Brain microvascular endothelial cell (primary cell): Measurements from ENCODE around the gene OR56A4.

Source experiments
- DNase-seq: peaks from one replicate; pipeline ENCODE4 v3.0.0-alpha.2; 2020
- H3K27ac ChIP-seq: fragments of 250-450 bp; sonication (Bioruptor Pico); 2 replicates; pipeline ENCODE4 v1.5.1; 2020; ENCODE audit warnings: mild to moderate bottlenecking, moderate library complexity
- H3K27me3 ChIP-seq: fragments of 250-450 bp; sonication (Bioruptor Pico); replicated peaks from 2 replicates; pipeline ENCODE4 v1.5.1; 2020; ENCODE audit warnings: mild to moderate bottlenecking
- H3K36me3 ChIP-seq: fragments of 250-450 bp; sonication (Bioruptor Pico); replicated peaks from 2 replicates; pipeline ENCODE4 v1.5.1; 2020; ENCODE audit warnings: mild to moderate bottlenecking
- H3K4me3 ChIP-seq: 2 replicates; pipeline ENCODE4 v1.5.1; 2011; ENCODE audit warnings: low read depth, mild to moderate bottlenecking, control low read depth, low read length, moderate library complexity
- in situ Hi-C: cut with HindIII; loops from 2 replicates; pipeline ENCODE4 v1.10.0; 2017; ENCODE audit warnings: low sequenced_read_pairs, low pct_ligation_motif_present
- TF ChIP-seq, protein P1 (sequence below): IDR thresholded peaks from 2 replicates; pipeline ENCODE4 v1.5.1; 2011; ENCODE audit warnings: low read depth, mild to moderate bottlenecking, moderate library complexity, low read length, control low read depth, inconsistent platforms; ENCODE audit errors: missing control alignments

The OR56A4 gene, protein sequence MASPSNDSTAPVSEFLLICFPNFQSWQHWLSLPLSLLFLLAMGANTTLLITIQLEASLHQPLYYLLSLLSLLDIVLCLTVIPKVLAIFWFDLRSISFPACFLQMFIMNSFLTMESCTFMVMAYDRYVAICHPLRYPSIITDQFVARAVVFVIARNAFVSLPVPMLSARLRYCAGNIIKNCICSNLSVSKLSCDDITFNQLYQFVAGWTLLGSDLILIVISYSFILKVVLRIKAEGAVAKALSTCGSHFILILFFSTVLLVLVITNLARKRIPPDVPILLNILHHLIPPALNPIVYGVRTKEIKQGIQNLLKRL

DNA sequence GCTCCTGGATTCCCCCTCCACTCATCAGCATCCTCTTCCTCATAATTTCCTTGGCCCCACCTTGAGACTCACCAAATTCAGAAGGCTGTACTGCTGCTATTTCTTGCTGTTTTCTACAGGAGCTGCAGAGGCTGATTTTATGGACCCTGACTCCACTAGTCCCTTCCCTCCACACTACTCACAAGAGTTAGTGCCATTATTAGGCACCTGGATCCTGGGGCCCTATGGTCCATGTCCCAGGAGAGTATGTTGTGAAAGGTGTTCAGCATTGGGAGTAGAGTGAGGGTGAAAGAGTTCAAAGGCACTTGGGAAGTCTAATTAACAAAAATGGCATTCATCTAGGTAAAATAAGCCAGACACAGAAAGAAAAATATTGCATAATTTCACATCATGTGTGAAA, at the start of gene OR56A4:
Gene OR56A4, minus strand, starts transcription at position 101 of the 400 bp plus-strand sequence. CDS start 3,954 bp downstream, outside the sequence.
- Histone ChIP-seq H3K27ac (no peak within 1 kb of the TSS), H3K36me3 (no peaks in the 10 kb centered on the region), H3K4me3 (no peak within 1 kb of the TSS), H3K27me3 (no peaks in the 10 kb centered on the region)
- DNase-seq, result no peak
- in situ Hi-C loops, result no loop called here
- TF ChIP-seq, protein P1, sequence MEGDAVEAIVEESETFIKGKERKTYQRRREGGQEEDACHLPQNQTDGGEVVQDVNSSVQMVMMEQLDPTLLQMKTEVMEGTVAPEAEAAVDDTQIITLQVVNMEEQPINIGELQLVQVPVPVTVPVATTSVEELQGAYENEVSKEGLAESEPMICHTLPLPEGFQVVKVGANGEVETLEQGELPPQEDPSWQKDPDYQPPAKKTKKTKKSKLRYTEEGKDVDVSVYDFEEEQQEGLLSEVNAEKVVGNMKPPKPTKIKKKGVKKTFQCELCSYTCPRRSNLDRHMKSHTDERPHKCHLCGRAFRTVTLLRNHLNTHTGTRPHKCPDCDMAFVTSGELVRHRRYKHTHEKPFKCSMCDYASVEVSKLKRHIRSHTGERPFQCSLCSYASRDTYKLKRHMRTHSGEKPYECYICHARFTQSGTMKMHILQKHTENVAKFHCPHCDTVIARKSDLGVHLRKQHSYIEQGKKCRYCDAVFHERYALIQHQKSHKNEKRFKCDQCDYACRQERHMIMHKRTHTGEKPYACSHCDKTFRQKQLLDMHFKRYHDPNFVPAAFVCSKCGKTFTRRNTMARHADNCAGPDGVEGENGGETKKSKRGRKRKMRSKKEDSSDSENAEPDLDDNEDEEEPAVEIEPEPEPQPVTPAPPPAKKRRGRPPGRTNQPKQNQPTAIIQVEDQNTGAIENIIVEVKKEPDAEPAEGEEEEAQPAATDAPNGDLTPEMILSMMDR, result no peak

DNA sequence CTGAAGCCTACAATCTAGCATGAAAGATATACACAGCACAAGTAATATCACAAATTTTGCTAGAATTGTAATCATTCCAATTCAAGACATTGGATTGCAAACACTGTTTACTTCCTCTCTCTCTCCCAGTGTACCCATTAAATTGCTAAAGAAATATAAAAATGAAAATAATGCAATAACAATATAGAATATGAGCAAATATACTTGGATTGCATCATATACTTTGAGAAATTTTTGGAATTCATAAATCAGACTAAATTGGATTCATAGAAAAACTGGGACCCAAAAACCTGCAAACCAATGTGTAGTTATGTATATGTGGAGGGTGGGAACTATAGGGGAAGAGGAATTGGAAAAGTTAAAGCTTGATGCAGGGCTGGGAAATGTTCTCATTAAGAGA, 48.8 kb upstream of the OR56A4 start:
- Histone ChIP-seq H3K4me3 (no peak overlapping the region), H3K27ac (no peak overlapping the region), H3K27me3 (no peaks in the 10 kb centered on the region), H3K36me3 (no peaks in the 10 kb centered on the region)
- DNase-seq, result no peak
- in situ Hi-C loops, result no loop called here
- TF ChIP-seq, protein P1, result no peak

DNA sequence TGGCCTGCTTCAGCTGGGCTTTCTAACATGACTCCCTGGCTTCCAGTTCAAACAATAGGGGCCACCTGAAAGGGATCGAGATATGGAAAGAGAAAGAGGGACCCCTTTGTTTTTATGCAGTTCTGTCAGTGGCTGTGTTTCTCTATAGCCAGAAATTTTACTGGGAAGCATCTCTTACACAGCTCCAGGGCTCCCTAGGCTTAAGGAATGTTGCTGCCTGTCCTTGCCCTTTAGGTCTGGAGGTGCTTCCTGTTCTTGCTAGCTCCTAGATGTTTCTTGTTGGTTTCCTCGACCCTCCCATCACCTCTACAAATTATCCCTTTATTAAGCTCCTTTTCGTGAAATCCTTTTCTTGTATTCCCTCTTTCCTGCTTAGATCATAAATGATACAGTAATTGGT, 45.6 kb upstream of the OR56A4 start:
- no peaks in the 10 kb centered on the region for H3K36me3 ChIP-seq
- no peak for DNase-seq
- H3K4me3 ChIP-seq, result no peak overlapping the region
- in situ Hi-C loops, result no loop called here
- TF ChIP-seq, protein P1, result no peak
- no peaks in the 10 kb centered on the region for H3K27me3 ChIP-seq
- H3K27ac ChIP-seq, result no peak overlapping the region

DNA sequence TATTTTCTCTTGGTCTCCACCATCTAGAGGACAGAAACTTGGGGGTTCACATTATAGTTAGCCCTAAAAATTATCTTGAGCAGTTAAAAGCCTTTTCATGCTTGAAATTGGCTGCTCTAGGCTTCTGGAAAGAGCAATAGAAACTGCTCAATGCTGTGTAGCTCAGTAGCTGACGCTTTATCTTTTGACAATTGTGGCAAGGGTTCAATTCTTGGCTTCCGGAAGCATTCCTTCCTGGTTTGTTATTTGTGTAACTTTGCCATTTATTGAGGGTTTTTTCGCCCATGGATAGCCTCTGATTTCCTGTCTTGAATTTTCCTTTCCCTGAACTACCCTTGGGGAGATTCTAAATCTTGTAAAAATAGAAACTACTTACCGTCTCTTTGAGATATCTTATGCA, 34.1 kb upstream of the OR56A4 start:
- TF ChIP-seq, protein P1, result no peak
- Histone ChIP-seq H3K27me3 (no peaks in the 10 kb centered on the region), H3K27ac (no peak overlapping the region), H3K4me3 (no peak overlapping the region), H3K36me3 (no peaks in the 10 kb centered on the region)
- no peak for DNase-seq
- in situ Hi-C loops, result no loop called here

DNA sequence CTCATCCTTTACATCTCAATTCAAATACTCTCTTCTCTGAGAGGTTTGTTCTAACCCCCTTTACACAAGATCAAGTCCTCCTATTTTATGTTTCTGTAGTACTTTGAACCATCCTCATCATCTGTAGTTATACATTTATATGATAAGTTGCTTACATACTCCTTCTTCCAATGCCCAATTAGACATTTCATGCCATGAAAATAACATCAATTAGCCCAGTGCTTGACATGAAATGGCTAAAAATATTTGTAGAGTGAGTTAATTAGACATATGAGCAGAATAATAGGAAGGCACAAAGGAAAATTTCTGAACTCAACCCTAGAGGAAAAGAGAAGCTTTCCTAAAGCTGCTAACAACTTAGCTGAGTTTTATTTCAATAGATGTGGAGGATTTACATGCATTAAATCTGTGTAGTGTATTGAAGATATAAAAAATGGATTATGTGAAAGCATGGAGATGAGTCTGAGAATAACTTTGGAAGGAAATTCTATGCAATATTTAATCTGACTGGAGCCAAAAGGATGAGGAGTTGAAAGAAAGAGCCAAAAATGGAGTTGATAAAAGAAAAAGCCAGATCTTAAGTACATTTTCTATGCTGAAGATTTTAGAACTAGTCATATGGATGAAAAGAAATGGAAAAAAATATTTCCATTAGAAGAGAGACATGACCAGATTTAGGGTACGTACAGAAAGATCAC, 24.1 kb upstream of the OR56A4 start, which contains the start of gene OR56A1:
Gene OR56A1, minus strand, starts transcription at position 51 of the 698 bp plus-strand sequence. CDS start 3,066 bp downstream, outside the sequence.
- Histone ChIP-seq H3K27ac (no peak within 1 kb of the TSS), H3K36me3 (no peaks in the 10 kb centered on the region), H3K4me3 (no peak within 1 kb of the TSS), H3K27me3 (no peaks in the 10 kb centered on the region)
- DNase-seq, result no peak
- in situ Hi-C loops, result no loop called here
- TF ChIP-seq, protein P1, result no peak

DNA sequence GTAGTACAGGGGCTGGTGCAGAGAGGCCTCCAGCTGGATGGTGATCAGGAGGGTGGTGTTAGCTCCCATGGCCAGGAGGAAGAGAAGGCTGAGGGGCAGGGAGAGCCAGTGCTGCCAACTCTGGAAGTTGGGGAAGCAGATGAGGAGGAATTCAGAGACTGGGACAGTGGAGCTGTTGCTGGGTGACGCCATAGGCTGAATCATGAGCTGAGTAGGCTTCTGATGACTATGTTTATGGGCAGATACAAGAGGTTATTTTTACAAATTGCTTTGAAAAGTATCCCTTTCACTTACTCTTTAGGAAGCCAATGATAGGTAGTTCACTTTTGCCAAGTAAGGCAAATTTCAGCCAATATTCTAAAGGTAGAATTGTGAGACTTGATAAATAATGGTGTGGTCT, 20.8 kb upstream of the OR56A4 start:
- no peak for DNase-seq
- TF ChIP-seq, protein P1, result no peak

More for the DNA sequence above, 20.8 kb upstream of the OR56A4 start:
- H3K27ac ChIP-seq, result no peak overlapping the region
- H3K36me3 ChIP-seq, result no peaks in the 10 kb centered on the region
- H3K4me3 ChIP-seq, result no peak overlapping the region
- in situ Hi-C loops, result no loop called here
- no peaks in the 10 kb centered on the region for H3K27me3 ChIP-seq
